ENCODE results near the gene NARF. TPM values are rescaled to one million over a fixed set of nuclear protein-coding genes. Genes with fewer than 3 reads are reported as not detected.

The NARF gene
- total and polyA plus RNA-seq, 2 donors (not counting 3 experiments of a cell fraction or from before 2014, with no cell fraction given), result 83.4 to 158 TPM

DNA sequence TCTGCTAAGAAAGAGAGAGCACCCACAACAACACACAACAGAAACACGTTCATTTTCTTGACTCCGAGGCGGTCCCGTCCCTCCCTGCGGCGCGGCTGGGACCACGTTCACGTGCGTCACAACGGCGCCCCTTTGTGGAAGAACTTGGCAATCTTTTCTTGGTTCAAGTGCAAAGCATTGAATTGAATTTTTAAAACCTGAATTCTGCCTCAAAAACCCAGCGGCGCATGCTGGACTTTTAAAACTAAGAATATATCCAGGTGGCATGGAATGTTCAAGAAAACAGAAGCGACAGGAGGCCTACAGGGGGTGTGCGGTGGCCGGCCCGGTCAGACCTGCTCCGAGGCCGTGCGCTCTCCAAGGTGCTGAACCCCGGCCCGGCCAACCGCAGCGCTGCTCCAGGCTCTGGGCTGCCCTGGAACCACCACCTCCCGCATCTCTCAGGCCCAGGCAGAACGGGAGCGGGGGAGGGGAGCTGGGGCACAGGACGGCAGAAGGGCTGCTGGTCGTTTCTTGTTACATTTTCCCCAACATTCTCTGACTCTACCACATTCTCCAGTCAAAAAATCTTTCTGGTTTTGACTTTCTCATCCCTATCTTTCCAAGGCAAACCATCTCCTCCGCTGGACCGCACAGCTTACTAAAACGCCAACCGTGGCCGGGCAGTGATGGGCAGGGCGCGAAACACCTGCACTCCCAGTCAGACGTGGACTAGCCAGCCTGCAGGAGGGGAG lies 43.8 kb upstream of the NARF start:
- Histone ChIP-seq H3K79me2 (ENCODE audit: control insufficient read depth, insufficient read depth, low read length) (no peaks in the 10 kb centered on the region), H3K27me3 (ENCODE audit: control insufficient read depth in 2 of 2, insufficient read depth in 2 of 2, low read length in 2 of 2) (no peaks in the 10 kb centered on the region), H3K9me1 (replicated peaks; ENCODE audit: control insufficient read depth, extremely low read depth, insufficient read depth, low read length) (no peaks in the 10 kb centered on the region), H3K9ac (replicated peaks; ENCODE audit: extremely low read depth, insufficient read depth, low read length) (no peak overlapping the region), H3K4me1 (ENCODE audit: control insufficient read depth, extremely low read depth, insufficient read depth, low read length) (peaks cover 12% of the 10 kb centered on the region), H3K9me3 (replicated peaks; ENCODE audit: control insufficient read depth, insufficient read depth, low read length) (no peaks in the 10 kb centered on the region), H3K36me3 (ENCODE audit: control insufficient read depth in 2 of 2, extremely low read depth in 1 of 2, insufficient read depth in 2 of 2, low read length in 2 of 2) (no peaks in the 10 kb centered on the region), H3K4me2 (ENCODE audit: insufficient read depth, low read length) (peak overlapping the region; percentile 27), H3K27ac (ENCODE audit: insufficient read depth, low read depth, low read length) (no peak overlapping the region), H3K4me3 (replicated peaks in 1 of 3; ENCODE audit: insufficient read depth in 1 of 3, low read depth in 1 of 3, low read length in 3 of 3) (no peak overlapping the region), H2AFZ (ENCODE audit: low read depth, low read length) (no peak overlapping the region), H4K20me1 (replicated peaks; ENCODE audit: control insufficient read depth, extremely low read depth, insufficient read depth, low read length) (no peaks in the 10 kb centered on the region)
- no TSS peak for BruUV-seq (replicated peaks)
- intact Hi-C loops (cut with micrococcal nuclease), result loop anchor here (1.0 to 10.0 kb wide), 4 partner anchors 62 to 380 kb away; partner anchors contain the start of genes DCXR and RAC3
- TF ChIP-seq, protein P1, sequence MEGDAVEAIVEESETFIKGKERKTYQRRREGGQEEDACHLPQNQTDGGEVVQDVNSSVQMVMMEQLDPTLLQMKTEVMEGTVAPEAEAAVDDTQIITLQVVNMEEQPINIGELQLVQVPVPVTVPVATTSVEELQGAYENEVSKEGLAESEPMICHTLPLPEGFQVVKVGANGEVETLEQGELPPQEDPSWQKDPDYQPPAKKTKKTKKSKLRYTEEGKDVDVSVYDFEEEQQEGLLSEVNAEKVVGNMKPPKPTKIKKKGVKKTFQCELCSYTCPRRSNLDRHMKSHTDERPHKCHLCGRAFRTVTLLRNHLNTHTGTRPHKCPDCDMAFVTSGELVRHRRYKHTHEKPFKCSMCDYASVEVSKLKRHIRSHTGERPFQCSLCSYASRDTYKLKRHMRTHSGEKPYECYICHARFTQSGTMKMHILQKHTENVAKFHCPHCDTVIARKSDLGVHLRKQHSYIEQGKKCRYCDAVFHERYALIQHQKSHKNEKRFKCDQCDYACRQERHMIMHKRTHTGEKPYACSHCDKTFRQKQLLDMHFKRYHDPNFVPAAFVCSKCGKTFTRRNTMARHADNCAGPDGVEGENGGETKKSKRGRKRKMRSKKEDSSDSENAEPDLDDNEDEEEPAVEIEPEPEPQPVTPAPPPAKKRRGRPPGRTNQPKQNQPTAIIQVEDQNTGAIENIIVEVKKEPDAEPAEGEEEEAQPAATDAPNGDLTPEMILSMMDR (IDR thresholded peaks at IDR 0.05; ENCODE audit: extremely low read depth in 1 of 2, insufficient read depth in 1 of 2, low read depth in 1 of 2, low read length in 2 of 2), result peak; percentile 45 to 67
- no peak for TF ChIP-seq FOS (IDR thresholded peaks at IDR 0.05; ENCODE audit: borderline replicate concordance, insufficient read depth, low read length)
- peak; percentile 15 for TF ChIP-seq POLR2AphosphoS5 (IDR thresholded peaks at IDR 0.05; ENCODE audit: insufficient read depth, low read depth, low read length)
- no peak for TF ChIP-seq GATA2 (IDR thresholded peaks at IDR 0.05; ENCODE audit: insufficient read depth, insufficient read length, low read depth, low read length)
- CTCF ChIA-PET, result interaction anchor here (0.6 to 0.8 kb wide), 3 partner anchors 64 to 266 kb away, joined by 3 to 4 read pairs (median 3); no protein-coding TSS in a partner anchor
- dilution Hi-C loops (cut with MboI; ENCODE audit: extremely low pct_ligation_motif_present, low sequenced_read_pairs), result no loop called here
- peak; percentile 62 for DNase-seq (ENCODE audit: low read depth, low spot score)
- POLR2A ChIA-PET, result no interaction called here
- FAIRE-seq, result peak; percentile 86

Measured in endothelial cell of umbilical vein (primary cell).